Stimulated activated CD4-positive, alpha-beta T cell treated with anti-CD3 and anti-CD28 coated beads, Interleukin-2, amount 100 ng/mL, for 48 hours (primary cell): ENCODE data around the gene ST7L.

Experiments used
- DNase-seq, 2 donors: peaks; one replicate each; pipeline ENCODE4 v3.0.0-alpha.2; 2020

The ST7L gene

GRCh38 chr1:112544011-112544688 is 74.8 kb downstream of the ST7L start:
- DNase-seq = no peak

- no peak for DNase-seq
Measured at GRCh38 chr1:112542206-112542973, 76.6 kb downstream of the ST7L start.

- no peak for DNase-seq
Measured at GRCh38 chr1:112541299-112541698, 77.6 kb downstream of the ST7L start.

- no peak for DNase-seq
Measured at GRCh38 chr1:112540226-112540794, 78.6 kb downstream of the ST7L start.

GRCh38 chr1:112538883-112539282 is 80.1 kb downstream of the ST7L start:
- no peak for DNase-seq

GRCh38 chr1:112537456-112537855 is 81.5 kb downstream of the ST7L start:
- DNase-seq = no peak

- no peak for DNase-seq
Measured at GRCh38 chr1:112536561-112536960, 82.4 kb downstream of the ST7L start.

- no peak for DNase-seq
Measured at GRCh38 chr1:112533029-112533428, 85.9 kb downstream of the ST7L start.

- no peak for DNase-seq
Measured at GRCh38 chr1:112532064-112532463, 86.9 kb downstream of the ST7L start.

GRCh38 chr1:112530832-112531231 is 88.1 kb downstream of the ST7L start:
- no peak for DNase-seq

GRCh38 chr1:112529301-112529700 is 89.6 kb downstream of the ST7L start:
- DNase-seq = no peak

- DNase-seq = no peak
Measured at GRCh38 chr1:112528076-112528475, 90.9 kb downstream of the ST7L start.

GRCh38 chr1:112527266-112528010 is 91.5 kb downstream of the ST7L start:
- DNase-seq = no peak

GRCh38 chr1:112524986-112525385 is 94.0 kb downstream of the ST7L start:
- DNase-seq = no peak

GRCh38 chr1:112524251-112524650 is 94.7 kb downstream of the ST7L start:
- DNase-seq = no peak

GRCh38 chr1:112522621-112523020 is 96.3 kb downstream of the ST7L start:
- no peak for DNase-seq

- no peak for DNase-seq
Measured at GRCh38 chr1:112520166-112520565, 98.8 kb downstream of the ST7L start.

- no peak for DNase-seq
Measured at GRCh38 chr1:112518186-112518585, 100.8 kb downstream of the ST7L start.

- DNase-seq = no peak
Measured at GRCh38 chr1:112517646-112518045, 101.3 kb downstream of the ST7L start.

GRCh38 chr1:112517231-112517630 is 101.7 kb downstream of the ST7L start:
- DNase-seq = no peak

- no peak for DNase-seq
Measured at GRCh38 chr1:112516141-112516540, 102.8 kb downstream of the ST7L start.

- no peak for DNase-seq
Measured at GRCh38 chr1:112515311-112516009, 103.5 kb downstream of the ST7L start.

GRCh38 chr1:112514901-112515300 is 104.0 kb downstream of the ST7L start:
- DNase-seq = no peak
